ENCODE data around the gene MT2A.
A peak's percentile ranks its signal among the peaks of the same experiment; 100 is the strongest.
"Not testable (repeated sequence)": the region's sequence is repeated elsewhere in the genome, so short reads cannot be mapped to it uniquely, and the experiment has no call there.

The MT2A gene

GRCh38 chr16:56608043-56608875, at the start of gene MT2A:
TSS of gene MT2A (plus strand) at chr16:56608584. CDS start at chr16:56608656, 72 bp downstream.
- peak in 56 of 58 donors; percentile 32 to 93 (median 82) for DNase-seq

GRCh38 chr16:56559109-56559508, 49.3 kb upstream of the MT2A start:
- DNase-seq: no peak

GRCh38 chr16:56560447-56560846, 47.9 kb upstream of the MT2A start:
- no peak for DNase-seq

- DNase-seq: no peak
Observed at GRCh38 chr16:56561126-56561525, 47.3 kb upstream of the MT2A start.

GRCh38 chr16:56564793-56565477, 43.4 kb upstream of the MT2A start, which contains the start of gene MT4:
TSS of gene MT4 (plus strand) at chr16:56565073. CDS start at chr16:56565129, 56 bp downstream.
- DNase-seq: no peak

GRCh38 chr16:56569971-56570370, 38.4 kb upstream of the MT2A start:
- no peak for DNase-seq

GRCh38 chr16:56571525-56571924, 36.9 kb upstream of the MT2A start:
- DNase-seq: no peak

- DNase-seq: no peak
Observed at GRCh38 chr16:56574625-56575024, 33.8 kb upstream of the MT2A start.

- peak in 8 of 58 donors; percentile 11 to 29 (median 25) for DNase-seq
Observed at GRCh38 chr16:56576585-56577299, 31.6 kb upstream of the MT2A start.

GRCh38 chr16:56577300-56577625, 31.1 kb upstream of the MT2A start:
- DNase-seq: no peak

GRCh38 chr16:56580391-56581048, 27.9 kb upstream of the MT2A start:
- DNase-seq: no peak

- DNase-seq: not testable (repeated sequence)
Observed at GRCh38 chr16:56582911-56583310, 25.5 kb upstream of the MT2A start.

- DNase-seq: no peak
Observed at GRCh38 chr16:56583351-56584168, 24.8 kb upstream of the MT2A start.

- no peak for DNase-seq
Observed at GRCh38 chr16:56584276-56584675, 24.1 kb upstream of the MT2A start.

- no peak for DNase-seq
Observed at GRCh38 chr16:56588781-56589140, 19.6 kb upstream of the MT2A start.

- DNase-seq: peak in 56 of 58 donors; percentile 28 to 89 (median 76)
Observed at GRCh38 chr16:56589141-56590039, 19.0 kb upstream of the MT2A start, which contains the start of gene MT3. TSS of gene MT3 (plus strand) at chr16:56589528. CDS start at chr16:56589591, 63 bp downstream.

GRCh38 chr16:56591377-56592060, 16.9 kb upstream of the MT2A start:
- peak in 8 of 58 donors; percentile 3 to 42 (median 18) for DNase-seq

- DNase-seq: no peak
Observed at GRCh38 chr16:56593573-56594291, 14.7 kb upstream of the MT2A start.
